K562 (cell line): ENCODE data around the gene COL25A1.

Experiments
- CAMTA2 ChIP-seq: fragments of 250-450 bp; sonication (Bioruptor Pico); conservative IDR thresholded peaks from 2 replicates; pipeline ENCODE4 v1.5.1; 2022
- GMEB1 ChIP-seq: fragments of 250-450 bp; sonication (Bioruptor Pico); IDR thresholded peaks from 2 replicates; pipeline ENCODE4 v1.4.0; 2020; ENCODE audit warnings: mild to moderate bottlenecking
- GTF2E2 ChIP-seq: fragments of 200-800 bp; sonication (Bioruptor generic); IDR thresholded peaks from 2 replicates; pipeline ENCODE4 v1.6.1; 2016; ENCODE audit warnings: missing genetic modification characterization, missing compliant biosample characterization
- HDAC2 ChIP-seq: fragments of 450-650 bp; IDR thresholded peaks from 2 replicates; pipeline ENCODE4 v1.6.1; 2016; ENCODE audit warnings: mild to moderate bottlenecking
- NEUROD1 ChIP-seq: fragments of 150-350 bp; IDR thresholded peaks from 2 replicates; pipeline ENCODE4 v1.6.1; 2014; ENCODE audit warnings: borderline replicate concordance, low read length, low read depth; ENCODE audit not compliant: partially characterized antibody
- PBX2 ChIP-seq, 2 experiments: IDR thresholded peaks in 1 of 2; conservative IDR thresholded peaks in 1 of 2; 2 replicates each; pipeline ENCODE4 v1.6.1; 2016; ENCODE audit warnings: low read depth in 2 of 2, mild to moderate bottlenecking in 1 of 2, missing compliant biosample characterization in 1 of 2, missing genetic modification characterization in 1 of 2, moderate library complexity in 1 of 2
- SMAD1 ChIP-seq: fragments of 150-350 bp; IDR thresholded peaks from 2 replicates; pipeline ENCODE4 v1.6.1; 2014; ENCODE audit warnings: low read length, low read depth; ENCODE audit not compliant: partially characterized antibody

- TF ChIP-seq GMEB1 = no peak
- no peak for TF ChIP-seq HDAC2
- no peak for TF ChIP-seq SMAD1
- TF ChIP-seq GTF2E2 (tag) = no peak
- no peak for TF ChIP-seq NEUROD1
- TF ChIP-seq CAMTA2 = no peak
- TF ChIP-seq PBX2 (CRISPR knock-in tag; IDR thresholded peaks at IDR 0.05; ENCODE audit: low read depth) = no peak
- no peak for TF ChIP-seq PBX2 (tag; conservative IDR thresholded peaks at IDR 0.05; ENCODE audit: low read depth)
Measured at GRCh38 chr4:109207898-109208297, 94.6 kb downstream of the COL25A1 start.
